Body of pancreas (tissue), 4 donors: Measurements from ENCODE around the gene CPB1. TPM values are rescaled to one million over a fixed set of nuclear protein-coding genes. Genes with fewer than 3 reads are reported as not detected.

Experiments
- ATAC-seq: fragments of 150-250 bp; one replicate; pipeline ENCODE4 v1.9.1; 2016
- DNase-seq, 4 donors: peaks; one replicate each; pipeline ENCODE4 v3.0.0-alpha.2; 2019
- H3K27ac ChIP-seq, 4 donors: fragments of 200-600 bp; sonication (generic); 1 replicate in 3 of 4; 2 replicates in 1 of 4; pipeline versions ENCODE4 v1.5.1 to v1.6.1; 2016 to 2019; ENCODE audit warnings: mild to moderate bottlenecking in 1 of 4, mixed read lengths in 1 of 4, moderate library complexity in 1 of 4
- H3K27me3 ChIP-seq, 2 donors: fragments of 200-600 bp; sonication (generic); one replicate each; pipeline ENCODE4 v1.6.0; 2016; ENCODE audit warnings: mild to moderate bottlenecking in 1 of 2
- H3K36me3 ChIP-seq, 2 donors: fragments of 200-600 bp; sonication (generic); replicated peaks in 1 of 2; 2 replicates each; pipeline ENCODE4 v1.5.1; 2016; ENCODE audit warnings: low read depth in 2 of 2; ENCODE audit not compliant: insufficient read depth in 1 of 2
- H3K4me1 ChIP-seq: fragments of 200-600 bp; sonication (generic); one replicate; pipeline ENCODE4 v1.6.0; 2016
- H3K4me3 ChIP-seq, 2 donors: fragments of 200-600 bp; sonication (generic); 1 replicate in 1 of 2; 2 replicates in 1 of 2; pipeline ENCODE4 v1.5.1; 2016 to 2019
- H3K9me3 ChIP-seq, 3 donors: fragments of 200-600 bp; sonication (generic); 1 replicate in 2 of 3; 2 replicates in 1 of 3; pipeline ENCODE4 v1.5.1; 2016
- POLR2A ChIP-seq, 3 donors: fragments of 450-650 bp; IDR thresholded peaks; one replicate each; pipeline ENCODE4 v1.6.1; 2016; ENCODE audit warnings: antibody characterized with exemption in 3 of 3, mild to moderate bottlenecking in 2 of 3
- WGBS, 2 donors: methylation state at CpG; one replicate each; pipeline ENCODE4 v1.1.5; 2017; 5-methylcytosine and 5-hydroxymethylcytosine counted together
- intact Hi-C: fragments of 100-400 bp; cut with DNase I; formaldehyde crosslinking; loops from one replicate; pipeline ENCODE4 v1.15.1; 2023
- total RNA-seq, 2 donors: library from RNA; depleted of rRNA; stranded (reverse); fragments of >200 nt; gene quantifications; one replicate each; pipeline ENCODE4 v1.1.0, GENCODE V29; 2016
- TF ChIP-seq, protein P1 (sequence below), 7 experiments: fragments of 450-650 bp in 4 of 7; fragments of 200-600 bp in 3 of 7; sonication (generic) in 3 of 7; IDR thresholded peaks; one replicate each; pipeline ENCODE4 v1.5.1; 2016 to 2019; ENCODE audit warnings: antibody characterized with exemption in 7 of 7

Gene CPB1
- total RNA-seq, 2 donors from 2014 or later = 8,425 to 24,571 TPM

DNA sequence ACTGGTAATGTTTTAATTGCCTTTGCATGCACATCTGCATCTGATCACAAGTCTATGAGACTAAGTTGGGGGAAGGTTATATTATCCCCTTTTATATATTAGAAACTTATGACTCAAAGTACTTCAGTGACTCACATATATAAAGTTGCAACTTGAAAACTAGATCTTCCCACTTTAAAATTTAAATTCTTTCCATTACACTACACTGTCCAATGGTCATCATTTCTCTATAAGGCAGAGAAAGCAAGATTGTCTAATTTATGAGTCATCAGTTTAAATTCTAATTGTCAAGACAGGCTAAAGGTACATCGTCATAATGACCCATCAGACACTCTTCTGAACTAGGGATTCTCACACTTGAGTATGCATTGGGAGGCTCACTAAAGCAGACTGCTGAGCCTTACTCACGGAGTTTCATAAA, 75.4 kb downstream of the CPB1 start:
- intact Hi-C loops = no loop called here
- H3K4me1 ChIP-seq = no peaks in the 10 kb centered on the region
- H3K9me3 ChIP-seq = no peaks in the 10 kb centered on the region
- DNase-seq = no peak
- ATAC-seq = no peak
- no peaks in the 10 kb centered on the region for H3K27me3 ChIP-seq
- H3K4me3 ChIP-seq = no peak overlapping the region
- 92 to 93% methylated on average over 2 of the region's 2 CpGs for WGBS, 2 donors
- no peaks in the 10 kb centered on the region for H3K36me3 ChIP-seq
- no peak overlapping the region for H3K27ac ChIP-seq
- TF ChIP-seq, protein P1, sequence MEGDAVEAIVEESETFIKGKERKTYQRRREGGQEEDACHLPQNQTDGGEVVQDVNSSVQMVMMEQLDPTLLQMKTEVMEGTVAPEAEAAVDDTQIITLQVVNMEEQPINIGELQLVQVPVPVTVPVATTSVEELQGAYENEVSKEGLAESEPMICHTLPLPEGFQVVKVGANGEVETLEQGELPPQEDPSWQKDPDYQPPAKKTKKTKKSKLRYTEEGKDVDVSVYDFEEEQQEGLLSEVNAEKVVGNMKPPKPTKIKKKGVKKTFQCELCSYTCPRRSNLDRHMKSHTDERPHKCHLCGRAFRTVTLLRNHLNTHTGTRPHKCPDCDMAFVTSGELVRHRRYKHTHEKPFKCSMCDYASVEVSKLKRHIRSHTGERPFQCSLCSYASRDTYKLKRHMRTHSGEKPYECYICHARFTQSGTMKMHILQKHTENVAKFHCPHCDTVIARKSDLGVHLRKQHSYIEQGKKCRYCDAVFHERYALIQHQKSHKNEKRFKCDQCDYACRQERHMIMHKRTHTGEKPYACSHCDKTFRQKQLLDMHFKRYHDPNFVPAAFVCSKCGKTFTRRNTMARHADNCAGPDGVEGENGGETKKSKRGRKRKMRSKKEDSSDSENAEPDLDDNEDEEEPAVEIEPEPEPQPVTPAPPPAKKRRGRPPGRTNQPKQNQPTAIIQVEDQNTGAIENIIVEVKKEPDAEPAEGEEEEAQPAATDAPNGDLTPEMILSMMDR (IDR thresholded peaks at IDR 0.05) = no peak
- TF ChIP-seq POLR2A (IDR thresholded peaks at IDR 0.05) = no peak

DNA sequence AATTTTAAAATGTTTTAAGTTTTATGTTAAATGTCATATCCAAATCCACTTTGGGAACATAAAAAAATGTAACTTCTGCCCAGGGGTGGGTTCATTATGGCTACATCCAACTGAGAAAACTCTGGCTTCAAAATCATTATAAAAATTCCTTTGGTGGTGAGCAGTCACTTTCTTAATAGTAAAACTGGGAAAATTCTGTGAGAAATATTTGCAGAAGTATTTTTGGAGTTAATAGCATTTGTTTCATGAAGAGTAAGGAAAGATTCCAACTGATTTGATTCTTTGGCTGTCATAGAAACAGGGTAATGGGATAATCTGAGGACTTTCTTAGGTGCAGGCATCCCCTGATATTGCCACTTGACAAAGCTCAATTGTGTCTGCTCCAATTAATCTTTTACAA, 76.3 kb downstream of the CPB1 start:
- no peaks in the 10 kb centered on the region for H3K36me3 ChIP-seq
- H3K4me3 ChIP-seq = no peak overlapping the region
- TF ChIP-seq POLR2A (IDR thresholded peaks at IDR 0.05) = no peak
- TF ChIP-seq, protein P1 (IDR thresholded peaks at IDR 0.05) = no peak
- H3K4me1 ChIP-seq = no peaks in the 10 kb centered on the region
- intact Hi-C loops = no loop called here
- no peak for ATAC-seq
- H3K9me3 ChIP-seq = no peaks in the 10 kb centered on the region
- no peaks in the 10 kb centered on the region for H3K27me3 ChIP-seq
- H3K27ac ChIP-seq = no peak overlapping the region
- no peak for DNase-seq

DNA sequence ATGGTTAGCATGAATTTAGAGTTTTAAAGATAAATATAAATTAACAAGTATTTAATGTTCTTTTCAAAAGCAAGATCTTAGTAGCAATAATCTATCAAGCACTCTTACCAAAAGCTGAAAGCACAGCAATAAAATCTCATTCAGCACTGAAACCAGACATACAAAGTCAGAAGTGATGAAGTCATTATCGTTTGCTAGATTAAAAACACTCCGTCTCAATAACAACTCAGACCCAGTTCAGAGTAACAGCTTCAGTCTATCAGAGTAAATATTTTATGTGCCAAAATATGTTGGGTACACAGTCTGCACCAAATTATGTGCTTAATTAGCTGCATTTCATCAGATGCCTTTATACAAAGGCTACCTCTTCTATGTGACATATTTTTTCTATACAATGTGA, 79.1 kb downstream of the CPB1 start:
- TF ChIP-seq, protein P1 (IDR thresholded peaks at IDR 0.05) = no peak
- TF ChIP-seq POLR2A (IDR thresholded peaks at IDR 0.05) = no peak
- DNase-seq = no peak
- Histone ChIP-seq H3K4me3 (no peak overlapping the region), H3K4me1 (no peaks in the 10 kb centered on the region), H3K9me3 (no peaks in the 10 kb centered on the region), H3K27ac (no peak overlapping the region), H3K36me3 (no peaks in the 10 kb centered on the region), H3K27me3 (no peaks in the 10 kb centered on the region)
- ATAC-seq = no peak
- 47 to 57% methylated on average over 2 of the region's 2 CpGs for WGBS, 2 donors
- intact Hi-C loops = no loop called here

Other genes starting within 250 kb of the CPB1 start
- 10 to 100 TPM in 1 of 2 donors, 1 to 10 TPM in 1; 4.4 to 11.2 TPM for gene AGTR1, start 129.9 kb upstream of the CPB1 start, total RNA-seq
- 1 to 10 TPM; 4.9 to 5.7 TPM for gene CPA3, start 37.5 kb downstream of the CPB1 start, total RNA-seq
- gene GYG1, start 163.7 kb downstream of the CPB1 start, total RNA-seq = 10 to 100 TPM in 1 of 2 donors, 1 to 10 TPM in 1; 8.9 to 16.3 TPM